K562 (cell line): ENCODE measurements around the gene PTGR3. TPM values are rescaled to one million over a fixed set of nuclear protein-coding genes. Genes with fewer than 3 reads are reported as not detected.

ENCODE experiments used
- FOXA1 ChIP-seq: fragments of 450-650 bp; IDR thresholded peaks from 2 replicates; pipeline ENCODE4 v1.6.1; 2016; ENCODE audit warnings: mild to moderate bottlenecking, borderline replicate concordance
- HNRNPK ChIP-seq: fragments of 200-400 bp; formaldehyde crosslinking; IDR thresholded peaks from one replicate; pipeline ENCODE4 v1.6.1; 2018; ENCODE audit warnings: mild to moderate bottlenecking, low read depth, low read length; ENCODE audit not compliant: poor library complexity, severe bottlenecking
- KLF10 ChIP-seq: fragments of 250-450 bp; sonication (Bioruptor Pico); IDR thresholded peaks from 2 replicates; pipeline ENCODE4 v1.6.1; 2021; ENCODE audit warnings: matching md5 sums
- MLX ChIP-seq, 2 experiments: fragments of 450-650 bp in 1 of 2; sonication (generic) in 1 of 2; formaldehyde crosslinking; conservative IDR thresholded peaks; 2 replicates each; pipeline versions ENCODE4 v1.4.0 to v1.8.1; 2020 to 2022; ENCODE audit warnings: mild to moderate bottlenecking in 1 of 2, missing genetic modification reagents in 1 of 2
- ZMIZ1 ChIP-seq, 2 experiments: fragments of 150-350 bp in 1 of 2; IDR thresholded peaks; 2 replicates each; pipeline ENCODE4 v1.6.1; 2012 to 2016; ENCODE audit warnings: low read depth in 2 of 2, low read length in 2 of 2, mild to moderate bottlenecking in 1 of 2, moderate library complexity in 1 of 2
- ZNF318 ChIP-seq, 2 experiments: fragments of 450-650 bp; IDR thresholded peaks; 2 replicates each; pipeline ENCODE4 v1.6.1; 2016; ENCODE audit warnings: mild to moderate bottlenecking in 2 of 2, borderline replicate concordance in 1 of 2, low read depth in 1 of 2, moderate library complexity in 1 of 2
- ZNF354B ChIP-seq: fragments of 250-450 bp; sonication (Bioruptor Pico); IDR thresholded peaks from 2 replicates; pipeline ENCODE4 v1.4.0; 2020
- ZNF384 ChIP-seq: IDR thresholded peaks from 2 replicates; pipeline ENCODE4 v1.6.1; 2012; ENCODE audit warnings: low read depth, low read length, improper control_type of control experiment
- ZNF780A ChIP-seq: fragments of 250-450 bp; sonication (Bioruptor Pico); IDR thresholded peaks from 2 replicates; pipeline ENCODE4 v1.5.0; 2021; ENCODE audit warnings: mild to moderate bottlenecking
- polyA plus RNA-seq, 8 experiments: library from polyadenylated mRNA; depleted of rRNA in 4 of 8; stranded (reverse) in 5 of 8; unstranded in 3 of 8; fragments of >200 nt; fragmentation: Nextera tagmentation in 2 of 8; fragmentation: Illumina TruSeq in 1 of 8; extraction: Ambion mirVana in 2 of 8; extraction: Trizol in 1 of 8; gene quantifications; 2 replicates each; pipeline versions ENCODE4 v1.2.1 to v1.2.3, GENCODE V29; 2011 to 2014; ENCODE audit warnings: inconsistent platforms in 1 of 8, missing spikeins in 1 of 8
- total RNA-seq, 7 experiments: library from RNA; depleted of rRNA in 6 of 7; stranded (reverse); fragments of >200 nt in 6 of 7; fragmentation: Illumina TruSeq in 2 of 7; extraction: Trizol in 2 of 7; gene quantifications; 2 replicates each; pipeline versions ENCODE4 v1.2.1 to v1.2.3, GENCODE V29; 2011 to 2021; ENCODE audit warnings: low replicate concordance in 1 of 7

Gene PTGR3
- total and polyA plus RNA-seq, 9 of the 15 experiments (the other 6 are each of a cell fraction or from before 2014, with no cell fraction given) = 4.1 to 32.3 (median 15.3) TPM

- TF ChIP-seq ZNF318 (IDR thresholded peaks at IDR 0.05; ENCODE audit: borderline replicate concordance in 1 of 2, low read depth in 1 of 2) (no peak), ZNF354B (CRISPR knock-in tag) (no peak), HNRNPK (no peak), MLX (CRISPR knock-in tag; conservative IDR thresholded peaks at IDR 0.05) (no peak), ZNF384 (no peak), FOXA1 (no peak), KLF10 (no peak), ZNF780A (CRISPR knock-in tag) (no peak), ZMIZ1 (IDR thresholded peaks at IDR 0.05; ENCODE audit: low read depth in 2 of 2, low read length in 2 of 2) (no peak)
These were observed 35.2 kb downstream of the PTGR3 start (continued) for GRCh38 chr18:75173738-75174137.
